K562 (cell line): ENCODE results near the gene SCRN2. TPM values are rescaled to one million over a fixed set of nuclear protein-coding genes. Genes with fewer than 3 reads are reported as not detected.
A peak's percentile ranks its signal among the peaks of the same experiment; 100 is the strongest.

ENCODE experiments used
- ARHGAP35 ChIP-seq: fragments of 450-650 bp; IDR thresholded peaks from 2 replicates; pipeline ENCODE4 v1.6.1; 2018; ENCODE audit not compliant: partially characterized antibody
- CREB1 ChIP-seq, 2 experiments: sonication (generic) in 1 of 2; formaldehyde crosslinking in 1 of 2; IDR thresholded peaks; 2 replicates each; pipeline versions ENCODE4 v1.6.1 to v1.8.0; 2012 to 2022; ENCODE audit warnings: inconsistent platforms in 1 of 2, mild to moderate bottlenecking in 1 of 2, missing genetic modification reagents in 1 of 2, moderate library complexity in 1 of 2
- DIDO1 ChIP-seq: fragments of 450-650 bp; IDR thresholded peaks from 2 replicates; pipeline ENCODE4 v1.6.1; 2016; ENCODE audit warnings: low read depth, missing biosample characterization, missing genetic modification characterization
- ESRRB ChIP-seq: fragments of 250-450 bp; sonication (Bioruptor Pico); IDR thresholded peaks from 2 replicates; pipeline ENCODE4 v1.5.0; 2020; ENCODE audit warnings: mild to moderate bottlenecking, moderate library complexity, borderline replicate concordance
- HDAC6 ChIP-seq: IDR thresholded peaks from 2 replicates; pipeline ENCODE4 v1.6.1; 2012; ENCODE audit warnings: low read depth, mild to moderate bottlenecking, control low read depth, inconsistent platforms, low read length, moderate library complexity
- HIVEP1 ChIP-seq: fragments of 250-450 bp; sonication (Bioruptor Pico); IDR thresholded peaks from 2 replicates; pipeline ENCODE4 v1.4.0; 2020; ENCODE audit warnings: mild to moderate bottlenecking
- HMG20B ChIP-seq: fragments of 250-450 bp; sonication (Bioruptor Pico); IDR thresholded peaks from 2 replicates; pipeline ENCODE4 v1.5.0; 2021; ENCODE audit warnings: mild to moderate bottlenecking
- IFI16 ChIP-seq: fragments of 250-450 bp; sonication (Bioruptor Pico); IDR thresholded peaks from 2 replicates; pipeline ENCODE4 v2.1.2; 2022; ENCODE audit warnings: mild to moderate bottlenecking, inconsistent platforms
- KDM1A ChIP-seq, 2 experiments: fragments of 450-650 bp; IDR thresholded peaks; 2 replicates each; pipeline ENCODE4 v1.6.1; 2016; ENCODE audit warnings: mild to moderate bottlenecking in 2 of 2
- KDM2B ChIP-seq: fragments of 250-450 bp; sonication (Bioruptor Pico); IDR thresholded peaks from 2 replicates; pipeline ENCODE4 v1.8.0; 2021; ENCODE audit warnings: mild to moderate bottlenecking, moderate library complexity
- MTF1 ChIP-seq: fragments of 250-450 bp; sonication (Bioruptor Pico); IDR thresholded peaks from 2 replicates; pipeline ENCODE4 v1.9.0; 2021; ENCODE audit warnings: moderate library complexity, mild to moderate bottlenecking, inconsistent platforms, borderline replicate concordance
- MYNN ChIP-seq, 2 experiments: sonication (generic); formaldehyde crosslinking in 1 of 2; IDR thresholded peaks; 2 replicates each; pipeline versions ENCODE4 v1.5.0 to v1.6.1; 2016 to 2020; ENCODE audit warnings: antibody characterized with exemption in 1 of 2, missing genetic modification reagents in 1 of 2
- POLR2G ChIP-seq: fragments of 200-400 bp; formaldehyde crosslinking; IDR thresholded peaks from 2 replicates; pipeline ENCODE4 v1.6.1; 2017; ENCODE audit warnings: low read depth, mild to moderate bottlenecking, antibody characterized with exemption, low read length, moderate library complexity
- PRMT5 ChIP-seq: sonication (generic); formaldehyde crosslinking; IDR thresholded peaks from 2 replicates; pipeline ENCODE4 v1.5.0; 2020; ENCODE audit warnings: missing genetic modification reagents
- RBBP5 ChIP-seq: fragments of 200-600 bp; sonication (generic); IDR thresholded peaks from 2 replicates; pipeline ENCODE4 v1.6.1; 2012; ENCODE audit warnings: borderline replicate concordance, mild to moderate bottlenecking, low read length, control low read depth, inconsistent platforms; ENCODE audit not compliant: insufficient read depth, poor library complexity, severe bottlenecking
- RNF219 ChIP-seq: fragments of 250-450 bp; sonication (Bioruptor Pico); IDR thresholded peaks from 2 replicates; pipeline ENCODE4 v1.5.0; 2022; ENCODE audit warnings: mild to moderate bottlenecking
- SLC30A9 ChIP-seq: fragments of 250-450 bp; sonication (Bioruptor Pico); IDR thresholded peaks from 2 replicates; pipeline ENCODE4 v1.8.0; 2022; ENCODE audit warnings: mild to moderate bottlenecking, moderate library complexity
- SMC3 ChIP-seq: conservative IDR thresholded peaks from 2 replicates; pipeline ENCODE4 v1.6.1; 2011; ENCODE audit warnings: low read depth, low read length, improper control_type of control experiment; ENCODE audit not compliant: insufficient read depth
- SRSF7 ChIP-seq: fragments of 200-400 bp; formaldehyde crosslinking; optimal IDR thresholded peaks from 2 replicates; pipeline ENCODE3; 2017; ENCODE audit warnings: mild to moderate bottlenecking, low read depth, low read length
- TEAD2 ChIP-seq: fragments of 450-650 bp; IDR thresholded peaks from 2 replicates; pipeline ENCODE4 v1.6.1; 2016; ENCODE audit warnings: missing genetic modification characterization, control low read depth, missing compliant biosample characterization
- WHSC1 ChIP-seq: IDR thresholded peaks from one replicate; pipeline ENCODE4 v1.6.1; 2012; ENCODE audit warnings: low read length, control low read depth, inconsistent platforms
- ZNF23 ChIP-seq: fragments of 250-450 bp; sonication (Bioruptor Pico); IDR thresholded peaks from 2 replicates; pipeline ENCODE4 v1.4.0; 2020; ENCODE audit warnings: mild to moderate bottlenecking
- ZNF239 ChIP-seq: fragments of 250-450 bp; sonication (Bioruptor Pico); IDR thresholded peaks from 2 replicates; pipeline ENCODE4 v1.4.0; 2020; ENCODE audit warnings: mild to moderate bottlenecking
- ZNF311 ChIP-seq: fragments of 250-450 bp; sonication (Bioruptor Pico); IDR thresholded peaks from 2 replicates; pipeline ENCODE4 v1.4.0; 2020; ENCODE audit warnings: mild to moderate bottlenecking, moderate library complexity
- ZNF699 ChIP-seq: fragments of 250-450 bp; sonication (Bioruptor Pico); IDR thresholded peaks from 2 replicates; pipeline ENCODE4 v1.8.0; 2021; ENCODE audit warnings: mild to moderate bottlenecking, moderate library complexity; ENCODE audit not compliant: insufficient replicate concordance
- ZNF778 ChIP-seq: fragments of 450-650 bp; formaldehyde crosslinking; IDR thresholded peaks from 2 replicates; pipeline ENCODE4 v1.4.0; 2020; ENCODE audit warnings: mild to moderate bottlenecking, moderate library complexity
- polyA plus RNA-seq, 8 experiments: library from polyadenylated mRNA; depleted of rRNA in 4 of 8; stranded (reverse) in 5 of 8; unstranded in 3 of 8; fragments of >200 nt; fragmentation: Nextera tagmentation in 2 of 8; fragmentation: Illumina TruSeq in 1 of 8; extraction: Ambion mirVana in 2 of 8; extraction: Trizol in 1 of 8; gene quantifications; 2 replicates each; pipeline versions ENCODE4 v1.2.1 to v1.2.3, GENCODE V29; 2011 to 2014; ENCODE audit warnings: inconsistent platforms in 1 of 8, missing spikeins in 1 of 8
- total RNA-seq, 7 experiments: library from RNA; depleted of rRNA in 6 of 7; stranded (reverse); fragments of >200 nt in 6 of 7; fragmentation: Illumina TruSeq in 2 of 7; extraction: Trizol in 2 of 7; gene quantifications; 2 replicates each; pipeline versions ENCODE4 v1.2.1 to v1.2.3, GENCODE V29; 2011 to 2021; ENCODE audit warnings: low replicate concordance in 1 of 7
- TF ChIP-seq, protein P1 (sequence below): fragments of 250-450 bp; sonication (Bioruptor Pico); IDR thresholded peaks from 2 replicates; pipeline ENCODE4 v1.4.0; 2020; ENCODE audit warnings: borderline replicate concordance

SCRN2 gene
- total and polyA plus RNA-seq, 9 of the 15 experiments (the other 6 are each of a cell fraction or from before 2014, with no cell fraction given): 0.25 to 32.9 (median 13.6) TPM

GRCh38 chr17:47840742-47841487 lies at the start of gene SCRN2 (continued):
- TF ChIP-seq SMC3 (peak; percentile 99), CREB1 (IDR thresholded peaks at IDR 0.05) (no peak), CREB1 (CRISPR knock-in tag; IDR thresholded peaks at IDR 0.05) (0 out of 2 replicates have a peak, but pooled peaks have one; percentile 29), ARHGAP35 (no peak), RNF219 (CRISPR knock-in tag) (no peak), WHSC1 (no peak), SRSF7 (no peak), RBBP5 (no peak), DIDO1 (tag) (no peak; the same call in 1 of the 2 replicates), TEAD2 (tag) (no peak), KDM1A (IDR thresholded peaks at IDR 0.05) (no peak), ZNF239 (CRISPR knock-in tag) (no peak), MTF1 (CRISPR knock-in tag) (no peak), PRMT5 (no peak), ESRRB (no peak), MYNN (IDR thresholded peaks at IDR 0.05) (no peak; the same call in 1 of the 2 replicates), MYNN (CRISPR knock-in tag; IDR thresholded peaks at IDR 0.05) (no peak), ZNF778 (no peak), HMG20B (CRISPR knock-in tag) (no peak), ZNF23 (no peak), SLC30A9 (CRISPR knock-in tag) (no peak), ZNF699 (CRISPR knock-in tag) (no peak), POLR2G (peak; percentile 76), KDM2B (CRISPR knock-in tag) (no peak), IFI16 (CRISPR knock-in tag) (no peak), ZNF311 (CRISPR knock-in tag) (no peak), HDAC6 (no peak), HIVEP1 (CRISPR knock-in tag) (no peak)
- TF ChIP-seq, protein P1, sequence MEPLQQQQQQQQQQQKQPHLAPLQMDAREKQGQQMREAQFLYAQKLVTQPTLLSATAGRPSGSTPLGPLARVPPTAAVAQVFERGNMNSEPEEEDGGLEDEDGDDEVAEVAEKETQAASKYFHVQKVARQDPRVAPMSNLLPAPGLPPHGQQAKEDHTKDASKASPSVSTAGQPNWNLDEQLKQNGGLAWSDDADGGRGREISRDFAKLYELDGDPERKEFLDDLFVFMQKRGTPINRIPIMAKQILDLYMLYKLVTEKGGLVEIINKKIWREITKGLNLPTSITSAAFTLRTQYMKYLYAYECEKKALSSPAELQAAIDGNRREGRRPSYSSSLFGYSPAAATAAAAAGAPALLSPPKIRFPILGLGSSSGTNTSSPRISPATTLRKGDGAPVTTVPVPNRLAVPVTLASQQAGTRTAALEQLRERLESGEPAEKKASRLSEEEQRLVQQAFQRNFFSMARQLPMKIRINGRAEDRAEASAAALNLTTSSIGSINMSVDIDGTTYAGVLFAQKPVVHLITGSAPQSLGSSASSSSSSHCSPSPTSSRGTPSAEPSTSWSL (CRISPR knock-in tag): no peak
